ENCODE results near the gene AUTS2.
A peak's percentile ranks its signal among the peaks of the same experiment; 100 is the strongest.

The AUTS2 gene

GRCh38 chr7:70678621-70679251 is 1080.5 kb downstream of the AUTS2 start:
- Histone ChIP-seq H3K9me3 (no peaks in the 10 kb centered on the region), H3K36me3 (no peaks in the 10 kb centered on the region), H3K4me1 (peaks cover 0 to 17% (median 10%) of the 10 kb centered on the region in 4 donors), H3K27ac (no peak overlapping the region), H3K27me3 (no peaks in the 10 kb centered on the region), H3K4me3 (no peak overlapping the region)
- DNase-seq, result no peak
- no peak for TF ChIP-seq CTCF (IDR thresholded peaks at IDR 0.05)
- intact Hi-C loops (cut with DNase I; ENCODE audit: low total_unique reads), result no loop called here

GRCh38 chr7:70679661-70680060 is 1081.4 kb downstream of the AUTS2 start:
- Histone ChIP-seq H3K9me3 (no peaks in the 10 kb centered on the region), H3K4me1 (peaks cover 0 to 17% (median 10%) of the 10 kb centered on the region in 4 donors), H3K27ac (peak overlapping the region in 1 of 2 donors; percentile 19), H3K27me3 (no peaks in the 10 kb centered on the region), H3K36me3 (no peaks in the 10 kb centered on the region), H3K4me3 (no peak overlapping the region)
- DNase-seq, result no peak
- intact Hi-C loops (cut with DNase I; ENCODE audit: low total_unique reads), result no loop called here
- TF ChIP-seq CTCF (IDR thresholded peaks at IDR 0.05), result no peak

GRCh38 chr7:70680306-70680705 is 1082.0 kb downstream of the AUTS2 start:
- DNase-seq, result no peak
- H3K27ac ChIP-seq, result no peak overlapping the region
- H3K4me1 ChIP-seq, result peaks cover 0 to 17% (median 12%) of the 10 kb centered on the region in 4 donors
- H3K4me3 ChIP-seq, result no peak overlapping the region
- no peak for TF ChIP-seq CTCF (IDR thresholded peaks at IDR 0.05)
- no peaks in the 10 kb centered on the region for H3K36me3 ChIP-seq
- H3K9me3 ChIP-seq, result no peaks in the 10 kb centered on the region
- intact Hi-C loops (cut with DNase I; ENCODE audit: low total_unique reads), result no loop called here
- no peaks in the 10 kb centered on the region for H3K27me3 ChIP-seq

- H3K27me3 ChIP-seq, result no peaks in the 10 kb centered on the region
Measured at GRCh38 chr7:70680743-70681468, 1082.6 kb downstream of the AUTS2 start.

More at GRCh38 chr7:70680743-70681468, 1082.6 kb downstream of the AUTS2 start:
- Histone ChIP-seq H3K4me3 (no peak overlapping the region), H3K27ac (no peak overlapping the region), H3K9me3 (no peaks in the 10 kb centered on the region), H3K36me3 (no peaks in the 10 kb centered on the region), H3K4me1 (peaks cover 0 to 17% (median 12%) of the 10 kb centered on the region in 4 donors)
- no peak for DNase-seq
- TF ChIP-seq CTCF (IDR thresholded peaks at IDR 0.05), result no peak
- intact Hi-C loops (cut with DNase I; ENCODE audit: low total_unique reads), result no loop called here
